ENCODE data around the gene IFNL1. TPM values are rescaled to one million over a fixed set of nuclear protein-coding genes. Genes with fewer than 3 reads are reported as not detected.

The IFNL1 gene
- total and polyA plus RNA-seq, 11 donors = not detected

DNA sequence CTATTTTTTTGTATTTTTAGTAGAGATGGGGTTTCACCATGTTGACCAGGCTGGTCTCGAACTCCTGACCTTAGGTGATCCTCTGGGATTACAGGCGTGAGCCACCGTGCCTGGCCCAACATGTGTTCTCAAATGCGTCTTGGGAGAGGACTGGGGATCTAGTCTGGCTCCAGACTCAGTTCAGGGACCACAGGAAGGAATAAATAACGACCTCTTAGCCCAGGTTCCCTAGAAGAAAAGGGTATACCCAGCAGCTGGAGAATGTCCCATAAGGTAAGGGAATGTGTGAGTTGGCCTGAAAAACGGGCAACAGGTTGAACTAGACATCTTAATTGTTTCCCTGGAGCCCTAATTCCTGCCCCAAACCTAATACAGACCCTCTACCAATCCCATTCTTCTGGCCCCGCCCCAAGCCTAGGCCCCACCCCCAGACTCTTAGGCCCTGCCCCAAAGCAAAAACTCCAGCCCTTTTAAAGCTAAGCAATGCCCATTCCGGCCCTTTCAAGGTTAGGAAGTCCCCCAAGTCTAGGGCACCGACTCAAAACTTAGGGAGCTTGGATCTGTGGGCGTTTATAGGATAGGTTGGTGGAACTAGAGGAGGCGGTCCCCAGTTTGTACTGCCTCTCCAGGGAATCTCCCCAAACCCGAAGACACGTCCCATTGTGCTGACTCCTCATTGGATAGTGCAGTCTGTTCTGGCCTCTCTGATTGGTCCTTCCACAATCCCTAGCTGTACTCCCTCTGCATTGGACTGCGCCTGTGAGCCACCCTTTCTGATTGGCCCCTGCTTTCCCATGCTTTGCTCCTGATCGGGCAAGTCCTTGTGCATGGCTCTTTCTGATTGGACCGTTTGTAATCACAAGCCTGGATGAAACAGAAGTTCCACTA, 29.8 kb downstream of the IFNL1 start:
- no peak overlapping the region for H3K27ac ChIP-seq
- no peak for DNase-seq
- no peak overlapping the region for H3K4me3 ChIP-seq
- TF ChIP-seq, protein P1, sequence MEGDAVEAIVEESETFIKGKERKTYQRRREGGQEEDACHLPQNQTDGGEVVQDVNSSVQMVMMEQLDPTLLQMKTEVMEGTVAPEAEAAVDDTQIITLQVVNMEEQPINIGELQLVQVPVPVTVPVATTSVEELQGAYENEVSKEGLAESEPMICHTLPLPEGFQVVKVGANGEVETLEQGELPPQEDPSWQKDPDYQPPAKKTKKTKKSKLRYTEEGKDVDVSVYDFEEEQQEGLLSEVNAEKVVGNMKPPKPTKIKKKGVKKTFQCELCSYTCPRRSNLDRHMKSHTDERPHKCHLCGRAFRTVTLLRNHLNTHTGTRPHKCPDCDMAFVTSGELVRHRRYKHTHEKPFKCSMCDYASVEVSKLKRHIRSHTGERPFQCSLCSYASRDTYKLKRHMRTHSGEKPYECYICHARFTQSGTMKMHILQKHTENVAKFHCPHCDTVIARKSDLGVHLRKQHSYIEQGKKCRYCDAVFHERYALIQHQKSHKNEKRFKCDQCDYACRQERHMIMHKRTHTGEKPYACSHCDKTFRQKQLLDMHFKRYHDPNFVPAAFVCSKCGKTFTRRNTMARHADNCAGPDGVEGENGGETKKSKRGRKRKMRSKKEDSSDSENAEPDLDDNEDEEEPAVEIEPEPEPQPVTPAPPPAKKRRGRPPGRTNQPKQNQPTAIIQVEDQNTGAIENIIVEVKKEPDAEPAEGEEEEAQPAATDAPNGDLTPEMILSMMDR (IDR thresholded peaks at IDR 0.05) = no peak
- no peak for ATAC-seq
- WGBS, 4 donors = 82 to 85% (median 84%) methylated on average over 16 of the region's 16 CpGs
- peaks cover 0 to 5% (median 0%) of the 10 kb centered on the region in 9 donors for H3K27me3 ChIP-seq
- H3K9me3 ChIP-seq = no peaks in the 10 kb centered on the region
- intact Hi-C loops (cut with DNase I) = loop anchor here in 7 of 10 donors (2.0 to 10.0 kb wide), 9 partner anchors 131 to 371 kb away; partner anchors contain the start of genes NCCRP1 (in 1 of the 7) and PAK4 (in 1 of the 7)
- peaks cover 0 to 22% (median 0%) of the 10 kb centered on the region in 9 donors for H3K36me3 ChIP-seq
- H3K4me1 ChIP-seq = peaks cover 0 to 10% (median 2%) of the 10 kb centered on the region in 12 donors

DNA sequence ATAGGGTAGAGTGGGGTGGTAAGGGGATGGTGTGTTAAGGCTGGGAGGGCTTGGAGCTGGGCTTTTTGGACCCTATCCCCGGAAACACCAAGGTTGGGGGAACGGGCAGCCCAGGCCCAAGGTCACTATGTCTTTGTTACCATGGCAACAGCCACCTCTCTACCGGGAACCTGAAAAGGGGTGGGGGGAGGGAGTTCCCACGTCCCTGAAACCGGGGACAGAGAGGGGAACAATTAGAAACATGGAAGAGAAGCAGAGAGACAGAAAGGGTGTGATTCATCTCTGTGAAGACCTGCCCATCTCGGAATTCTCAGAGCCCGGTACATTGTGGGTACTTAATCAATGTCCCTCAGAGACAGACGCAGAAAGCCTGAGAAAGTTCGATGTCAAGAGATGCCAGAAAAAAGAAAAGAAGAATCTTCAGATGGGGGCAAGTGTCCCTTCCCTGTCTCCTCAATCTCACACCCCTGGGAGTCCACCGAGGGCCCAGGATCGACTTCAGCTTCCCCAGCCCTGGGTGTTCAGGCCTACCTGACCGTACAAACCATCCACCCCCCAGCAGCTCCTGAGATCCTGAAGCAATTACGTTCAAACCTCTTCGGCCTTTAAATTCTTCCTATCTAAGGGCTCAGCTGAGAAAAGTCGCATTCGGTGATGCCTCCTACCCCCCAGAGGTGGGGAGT, 31.3 kb downstream of the IFNL1 start:
- ATAC-seq = peak in 1 of 4 donors; percentile 18
- H3K27me3 ChIP-seq = no peaks in the 10 kb centered on the region
- peaks cover 0 to 9% (median 2%) of the 10 kb centered on the region in 12 donors for H3K4me1 ChIP-seq
- TF ChIP-seq, protein P1 (IDR thresholded peaks at IDR 0.05) = no peak
- TF ChIP-seq POLR2A (IDR thresholded peaks at IDR 0.05) = no peak
- WGBS, 4 donors = 64 to 68% (median 67%) methylated on average over 16 of the region's 16 CpGs
- H3K27ac ChIP-seq = no peak overlapping the region
- no peak overlapping the region for H3K4me3 ChIP-seq
- H3K9me3 ChIP-seq = no peaks in the 10 kb centered on the region
- intact Hi-C loops (cut with DNase I) = loop anchor here (1.0 to 10.0 kb wide), 11 partner anchors 133 to 373 kb away; partner anchors contain the start of genes NCCRP1 (in 1 of the 10) and PAK4 (in 1 of the 10)
- no peak for DNase-seq
- H3K36me3 ChIP-seq = peaks cover 0 to 30% (median 0%) of the 10 kb centered on the region in 9 donors

DNA sequence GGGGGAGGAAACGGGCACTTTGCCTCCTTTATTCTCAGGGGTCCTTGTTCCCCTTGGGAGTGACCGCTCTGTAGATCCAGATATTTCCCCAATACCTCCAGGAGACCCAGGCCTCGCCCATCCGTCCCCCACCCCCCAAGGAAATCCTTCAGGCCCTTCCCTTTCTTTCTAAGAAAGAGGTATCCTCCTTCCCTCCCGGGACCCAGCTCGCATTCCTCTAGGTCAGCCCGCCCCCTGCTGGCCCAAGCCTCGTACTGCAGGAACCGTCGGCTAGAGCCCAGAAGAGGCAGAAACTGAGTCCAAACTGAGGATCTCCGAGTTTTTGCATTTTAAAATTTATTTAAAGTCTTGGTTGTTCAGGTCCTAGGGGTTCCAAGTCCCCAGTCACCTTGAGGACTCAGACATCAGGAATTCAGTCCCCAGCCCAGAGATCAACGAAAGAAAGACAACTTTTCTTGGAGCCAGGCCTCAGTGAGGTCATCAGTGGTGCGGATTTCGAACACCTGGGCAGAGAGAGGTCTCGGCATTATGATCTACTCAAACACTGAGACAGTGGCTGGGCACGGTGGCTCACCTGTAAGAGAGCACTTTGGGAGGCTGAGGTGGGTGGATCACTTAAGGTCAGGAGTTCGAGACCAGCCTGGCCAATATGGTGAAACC, 32.0 kb downstream of the IFNL1 start:
- Histone ChIP-seq H3K27ac (no peak overlapping the region), H3K9me3 (no peaks in the 10 kb centered on the region), H3K27me3 (no peaks in the 10 kb centered on the region), H3K36me3 (peaks cover 0 to 30% (median 0%) of the 10 kb centered on the region in 9 donors), H3K4me3 (no peak overlapping the region), H3K4me1 (peaks cover 0 to 11% (median 2%) of the 10 kb centered on the region in 12 donors)
- DNase-seq = peak; percentile 74 to 91 (median 82)
- peak; percentile 28 to 87 (median 78) for ATAC-seq
- intact Hi-C loops (cut with DNase I) = loop anchor here in 9 of 10 donors (1.0 to 10.0 kb wide), 10 partner anchors 133 to 373 kb away; partner anchors contain the start of gene NCCRP1 (in 1 of the 9)
- 24 to 29% (median 27%) methylated on average over 17 of the region's 17 CpGs for WGBS, 4 donors
- TF ChIP-seq, protein P1 (IDR thresholded peaks at IDR 0.05) = peak; percentile 91 to 97 (median 96)
- TF ChIP-seq POLR2A (IDR thresholded peaks at IDR 0.05) = no peak

Data from heart left ventricle (tissue), 16 donors.